NB4 (cell line): ENCODE data around the gene PHOX2A.

Experiments used
- TF ChIP-seq, protein P1 (sequence below): IDR thresholded peaks from one replicate; pipeline ENCODE4 v1.5.1; 2012; ENCODE audit warnings: low read depth, low read length
- TF ChIP-seq, protein P2 (sequence below): IDR thresholded peaks from 2 replicates; pipeline ENCODE4 v1.6.1; 2011; ENCODE audit warnings: low read depth, low read length

DNA sequence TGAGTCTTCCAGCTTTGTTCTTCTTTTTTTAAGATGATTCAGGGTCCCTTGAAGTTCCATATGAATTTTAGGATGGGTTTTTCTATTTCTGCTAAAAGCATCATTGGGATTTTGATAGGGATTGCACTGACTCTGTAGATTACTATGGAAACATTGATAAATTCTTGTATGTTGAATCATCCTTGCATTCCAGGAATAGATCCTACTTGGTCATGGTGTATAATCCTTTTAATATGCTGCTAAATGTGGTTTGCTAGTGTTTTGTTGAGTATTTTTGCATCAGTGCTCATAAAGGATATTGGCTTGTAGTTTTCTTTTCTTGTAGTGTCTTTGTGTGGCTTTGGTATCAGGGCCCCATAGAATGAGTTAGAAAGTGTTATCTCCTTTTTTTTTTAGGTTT lies 34.9 kb upstream of the PHOX2A start:
- TF ChIP-seq, protein P1, sequence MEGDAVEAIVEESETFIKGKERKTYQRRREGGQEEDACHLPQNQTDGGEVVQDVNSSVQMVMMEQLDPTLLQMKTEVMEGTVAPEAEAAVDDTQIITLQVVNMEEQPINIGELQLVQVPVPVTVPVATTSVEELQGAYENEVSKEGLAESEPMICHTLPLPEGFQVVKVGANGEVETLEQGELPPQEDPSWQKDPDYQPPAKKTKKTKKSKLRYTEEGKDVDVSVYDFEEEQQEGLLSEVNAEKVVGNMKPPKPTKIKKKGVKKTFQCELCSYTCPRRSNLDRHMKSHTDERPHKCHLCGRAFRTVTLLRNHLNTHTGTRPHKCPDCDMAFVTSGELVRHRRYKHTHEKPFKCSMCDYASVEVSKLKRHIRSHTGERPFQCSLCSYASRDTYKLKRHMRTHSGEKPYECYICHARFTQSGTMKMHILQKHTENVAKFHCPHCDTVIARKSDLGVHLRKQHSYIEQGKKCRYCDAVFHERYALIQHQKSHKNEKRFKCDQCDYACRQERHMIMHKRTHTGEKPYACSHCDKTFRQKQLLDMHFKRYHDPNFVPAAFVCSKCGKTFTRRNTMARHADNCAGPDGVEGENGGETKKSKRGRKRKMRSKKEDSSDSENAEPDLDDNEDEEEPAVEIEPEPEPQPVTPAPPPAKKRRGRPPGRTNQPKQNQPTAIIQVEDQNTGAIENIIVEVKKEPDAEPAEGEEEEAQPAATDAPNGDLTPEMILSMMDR: no peak
- TF ChIP-seq, protein P2, sequence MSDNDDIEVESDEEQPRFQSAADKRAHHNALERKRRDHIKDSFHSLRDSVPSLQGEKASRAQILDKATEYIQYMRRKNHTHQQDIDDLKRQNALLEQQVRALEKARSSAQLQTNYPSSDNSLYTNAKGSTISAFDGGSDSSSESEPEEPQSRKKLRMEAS: no peak
